Subcutaneous adipose tissue (tissue), 4 donors: Measurements from ENCODE around the gene DALRD3. TPM values are rescaled to one million over a fixed set of nuclear protein-coding genes. Genes with fewer than 3 reads are reported as not detected.

Source experiments
- CTCF ChIP-seq: fragments of 450-650 bp; IDR thresholded peaks from one replicate; pipeline ENCODE4 v1.5.1; 2016; ENCODE audit warnings: low read depth, mild to moderate bottlenecking, control low read depth, antibody characterized with exemption, moderate library complexity
- small RNA-seq: library from RNA; depleted of rRNA; stranded (forward); fragments of <200 nt; gene quantifications from one replicate; pipeline ENCODE3, GENCODE V24; 2016
- total RNA-seq, 4 donors: library from RNA; depleted of rRNA; stranded (reverse); fragments of >200 nt; gene quantifications; one replicate each; pipeline ENCODE4 v1.1.0, GENCODE V29; 2016

Gene DALRD3
- total RNA-seq, 4 donors from 2014 or later = 10.6 to 43.3 (median 29.8) TPM

DNA sequence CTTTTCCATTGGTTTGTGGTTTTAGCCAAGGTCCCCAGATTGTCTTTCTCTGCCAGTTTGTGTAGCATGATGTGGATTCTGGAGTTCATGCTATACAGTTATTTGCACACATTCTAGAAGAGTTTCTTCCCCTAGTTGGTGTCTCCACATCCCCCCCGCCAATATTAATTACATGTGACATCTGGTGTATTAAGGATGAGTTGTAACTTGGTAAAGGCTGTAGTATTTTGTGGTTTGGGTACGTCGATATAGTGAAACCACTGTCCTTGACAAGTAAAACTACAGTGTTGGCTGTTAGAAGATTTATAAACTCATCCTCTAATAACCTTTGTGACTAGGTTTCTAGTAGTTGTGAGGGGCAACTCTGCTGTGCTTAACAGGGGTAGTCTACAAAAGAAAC, 52.0 kb downstream of the DALRD3 start:
- no peak for TF ChIP-seq CTCF

Small RNA genes within 50 kb of the gene (small RNA-seq; reads per million reads assigned to genes)
- gene MIR191 = 10,255 reads per million, percentile 100 among the genes with 10 or more reads in this experiment
- 41.7 reads per million, percentile 96 among the genes with 10 or more reads in this experiment for gene MIR425

Other genes starting within 250 kb of the DALRD3 start
- 10 to 100 TPM; 25.8 to 40.3 (median 33.2) TPM for gene PRKAR2A, start 170.7 kb downstream of the DALRD3 start, total RNA-seq
- 10 to 100 TPM; 28.8 to 58.4 (median 42.2) TPM for gene SLC25A20, start 119.7 kb downstream of the DALRD3 start, total RNA-seq
- gene ARIH2, start 99.7 kb downstream of the DALRD3 start, total RNA-seq = 100 to 1,000 TPM in 1 of 4 donors, 10 to 100 TPM in 3; 63.4 to 110 (median 80.2) TPM
- 10 to 100 TPM; 15.3 to 30.6 (median 26.0) TPM for gene P4HTM, start 28.3 kb downstream of the DALRD3 start, total RNA-seq
- gene WDR6, start 11.2 kb downstream of the DALRD3 start, total RNA-seq = 10 to 100 TPM; 23.8 to 60.2 (median 56.0) TPM
- 100 to 1,000 TPM in 3 of 4 donors, 10 to 100 TPM in 1; 95.4 to 179 (median 127) TPM for gene NDUFAF3, start 3.5 kb upstream of the DALRD3 start, total RNA-seq
- 100 to 1,000 TPM in 2 of 4 donors, 10 to 100 TPM in 2; 92.3 to 126 (median 105) TPM for gene IMPDH2, start 10.8 kb upstream of the DALRD3 start, total RNA-seq
- gene QRICH1, start 75.5 kb upstream of the DALRD3 start, total RNA-seq = 10 to 100 TPM; 47.9 to 90.7 (median 76.5) TPM
- gene QARS1, start 86.2 kb upstream of the DALRD3 start, total RNA-seq = 100 to 1,000 TPM; 198 to 233 (median 211) TPM
- gene USP19, start 102.2 kb upstream of the DALRD3 start, total RNA-seq = 10 to 100 TPM; 26.4 to 73.8 (median 52.3) TPM
- gene LAMB2, start 114.5 kb upstream of the DALRD3 start, total RNA-seq = 100 to 1,000 TPM; 411 to 623 (median 527) TPM
- gene CCDC71, start 147.8 kb upstream of the DALRD3 start, total RNA-seq = 10 to 100 TPM; 18.3 to 28.3 (median 25.1) TPM
- gene KLHDC8B, start 153.0 kb upstream of the DALRD3 start, total RNA-seq = 100 to 1,000 TPM in 1 of 4 donors, 10 to 100 TPM in 3; 28.4 to 166 (median 64.0) TPM